GM23338 (cell line): ENCODE results near the gene MYCN. TPM values are rescaled to one million over a fixed set of nuclear protein-coding genes. Genes with fewer than 3 reads are reported as not detected.

Experiments
- ATAC-seq: fragments of 200-7000 bp; cut with Tn5 transposase; 3 replicates; pipeline ENCODE4 v1.9.1; 2020
- DNase-seq: peaks from one replicate; pipeline ENCODE4 v3.0.0-alpha.2; 2015; ENCODE audit warnings: low spot score
- H2AFZ ChIP-seq: fragments of 200-600 bp; sonication (generic); 2 replicates; pipeline ENCODE4 v1.8.0; 2016; ENCODE audit warnings: antibody characterized with exemption, mild to moderate bottlenecking, moderate library complexity
- H3F3A ChIP-seq: fragments of 200-600 bp; sonication (generic); replicated peaks from 2 replicates; pipeline ENCODE4 v1.8.0; 2017; ENCODE audit warnings: antibody characterized with exemption, mixed run types, low read depth
- H3K27ac ChIP-seq: fragments of 200-600 bp; sonication (generic); 2 replicates; pipeline ENCODE4 v1.6.1; 2016; ENCODE audit warnings: low read depth
- H3K27me3 ChIP-seq: fragments of 200-600 bp; sonication (generic); 2 replicates; pipeline ENCODE4 v1.8.0; 2016; ENCODE audit warnings: mild to moderate bottlenecking, mixed run types, moderate library complexity; ENCODE audit not compliant: insufficient read depth
- H3K36me3 ChIP-seq: fragments of 200-600 bp; sonication (generic); 2 replicates; pipeline ENCODE4 v1.8.0; 2016; ENCODE audit warnings: mild to moderate bottlenecking; ENCODE audit not compliant: insufficient read depth
- H3K4me1 ChIP-seq: fragments of 200-600 bp; sonication (generic); 2 replicates; pipeline ENCODE4 v1.8.0; 2016; ENCODE audit warnings: mild to moderate bottlenecking, moderate library complexity; ENCODE audit not compliant: insufficient read depth
- H3K4me2 ChIP-seq: fragments of 200-600 bp; sonication (generic); 2 replicates; pipeline ENCODE4 v1.7.1; 2017; ENCODE audit warnings: mixed run types
- H3K4me3 ChIP-seq: fragments of 200-600 bp; sonication (generic); 2 replicates; pipeline ENCODE4 v1.6.1; 2016; ENCODE audit warnings: mixed run types
- H3K79me2 ChIP-seq: fragments of 200-600 bp; sonication (generic); replicated peaks from 2 replicates; pipeline ENCODE4 v1.8.0; 2017; ENCODE audit warnings: mild to moderate bottlenecking; ENCODE audit not compliant: insufficient read depth
- H3K9me2 ChIP-seq: fragments of 200-600 bp; sonication (generic); 2 replicates; pipeline ENCODE4 v1.8.0; 2017; ENCODE audit not compliant: insufficient read depth
- H4K20me1 ChIP-seq: fragments of 200-600 bp; sonication (generic); replicated peaks from 2 replicates; pipeline ENCODE4 v1.8.0; 2017; ENCODE audit warnings: mild to moderate bottlenecking; ENCODE audit not compliant: insufficient read depth
- H3K27ac Mint-ChIP-seq: 2 replicates; pipeline ENCODE4 v1.8.0; 2020; ENCODE audit warnings: inconsistent platforms, mild to moderate bottlenecking, moderate library complexity, mixed read lengths
- H3K27me3 Mint-ChIP-seq: 3 replicates; pipeline ENCODE4 v1.8.0; 2022; ENCODE audit warnings: low read depth, mild to moderate bottlenecking, moderate library complexity, mixed read lengths, inconsistent platforms; ENCODE audit not compliant: insufficient read depth, poor library complexity
- H3K36me3 Mint-ChIP-seq: 3 replicates; pipeline ENCODE4 v1.8.0; 2021; ENCODE audit warnings: low read depth, mild to moderate bottlenecking, inconsistent platforms, moderate library complexity, mixed read lengths
- H3K4me1 Mint-ChIP-seq: 3 replicates; pipeline ENCODE4 v1.8.0; 2020; ENCODE audit warnings: mild to moderate bottlenecking, inconsistent platforms, mixed read lengths
- H3K4me3 Mint-ChIP-seq: 3 replicates; pipeline ENCODE4 v1.8.0; 2021; ENCODE audit warnings: moderate library complexity, mild to moderate bottlenecking, inconsistent platforms, mixed read lengths
- H3K9me3 Mint-ChIP-seq: 3 replicates; pipeline ENCODE4 v1.8.0; 2020; ENCODE audit warnings: moderate library complexity, mild to moderate bottlenecking, inconsistent platforms, mixed read lengths
- CREB1 ChIP-seq: fragments of 250-450 bp; sonication (Bioruptor Pico); IDR thresholded peaks from 2 replicates; pipeline ENCODE4 v1.5.0; 2020; ENCODE audit warnings: low read depth, mild to moderate bottlenecking, moderate library complexity
- CTCF ChIP-seq, 2 experiments: fragments of 200-600 bp in 1 of 2; sonication (generic) in 1 of 2; conservative IDR thresholded peaks; 2 replicates each; pipeline versions ENCODE4 v1.5.1 to v1.6.1; 2016 to 2017; ENCODE audit warnings: antibody characterized with exemption in 2 of 2, low read depth in 2 of 2, mild to moderate bottlenecking in 2 of 2, moderate library complexity in 1 of 2
- ETS1 ChIP-seq: IDR thresholded peaks from 2 replicates; pipeline ENCODE4 v1.6.1; 2016; ENCODE audit warnings: antibody characterized with exemption
- JUNB ChIP-seq: IDR thresholded peaks from one replicate; pipeline ENCODE4 v1.6.1; 2016; ENCODE audit warnings: antibody characterized with exemption; ENCODE audit not compliant: unreplicated experiment
- NANOG ChIP-seq: IDR thresholded peaks from 2 replicates; pipeline ENCODE4 v1.6.1; 2016; ENCODE audit warnings: antibody characterized with exemption, borderline replicate concordance
- POLR2AphosphoS5 ChIP-seq: IDR thresholded peaks from 2 replicates; pipeline ENCODE4 v1.6.1; 2016; ENCODE audit warnings: antibody characterized with exemption, low read depth
- STAT1 ChIP-seq: IDR thresholded peaks from one replicate; pipeline ENCODE4 v1.6.1; 2016; ENCODE audit warnings: antibody characterized with exemption; ENCODE audit not compliant: unreplicated experiment
- ZNF114 ChIP-seq: fragments of 250-450 bp; sonication (Bioruptor Pico); IDR thresholded peaks from 2 replicates; pipeline ENCODE4 v1.5.0; 2020; ENCODE audit warnings: mild to moderate bottlenecking, moderate library complexity
- ZNF462 ChIP-seq: fragments of 250-450 bp; sonication (Bioruptor Pico); IDR thresholded peaks from 2 replicates; pipeline ENCODE4 v1.5.0; 2020; ENCODE audit warnings: mild to moderate bottlenecking, moderate library complexity
- polyA plus RNA-seq: library from polyadenylated mRNA; unstranded; fragments of >200 nt; fragmentation: Nextera tagmentation; extraction: Ambion mirVana; gene quantifications from 2 replicates; pipeline ENCODE4 v1.2.1, GENCODE V29; 2016
- total RNA-seq: library from RNA; depleted of rRNA; stranded (reverse); fragments of >200 nt; shearing (Covaris generic); gene quantifications from 2 replicates; pipeline ENCODE4 v1.2.3, GENCODE V29; 2014

MYCN gene
- total and polyA plus RNA-seq, 2 experiments from 2014 or later: 50.8 to 145 TPM

- Histone ChIP-seq H3F3A (no peaks in the 10 kb centered on the region), H3K27ac (no peak overlapping the region), H3K4me2 (no peak overlapping the region), H3K9me2 (no peaks in the 10 kb centered on the region), H3K79me2 (no peaks in the 10 kb centered on the region), H3K27me3 (no peaks in the 10 kb centered on the region), H2AFZ (no peak overlapping the region), H4K20me1 (no peaks in the 10 kb centered on the region), H3K36me3 (no peaks in the 10 kb centered on the region), H3K4me3 (no peak overlapping the region), H3K4me1 (no peaks in the 10 kb centered on the region)
- Mint-ChIP-seq H3K4me1 (no peaks in the 10 kb centered on the region), H3K9me3 (peaks cover 5% of the 10 kb centered on the region), H3K4me3 (no peak overlapping the region), H3K27me3 (peaks cover 3% of the 10 kb centered on the region), H3K36me3 (0 out of 3 replicates have a peak, but pooled peaks cover 3% of the 10 kb centered on the region), H3K27ac (no peak overlapping the region)
- no peak for DNase-seq
- no peak for TF ChIP-seq STAT1
- no peak for TF ChIP-seq ETS1
- no peak for TF ChIP-seq ZNF114 (CRISPR knock-in tag)
- TF ChIP-seq CREB1 (CRISPR knock-in tag): no peak
- no peak for TF ChIP-seq POLR2AphosphoS5
- no peak for TF ChIP-seq CTCF (conservative IDR thresholded peaks at IDR 0.05; ENCODE audit: low read depth in 2 of 2)
- no peak for TF ChIP-seq JUNB
- ATAC-seq: no peak
Observed at GRCh38 chr2:15905267-15905645, 35.1 kb upstream of the MYCN start.

GRCh38 chr2:15905986-15906491 is 34.3 kb upstream of the MYCN start:
- Mint-ChIP-seq H3K36me3 (0 out of 3 replicates have a peak, but pooled peaks cover 3% of the 10 kb centered on the region), H3K4me3 (no peak overlapping the region), H3K4me1 (no peaks in the 10 kb centered on the region), H3K9me3 (peaks cover 5% of the 10 kb centered on the region), H3K27ac (no peak overlapping the region), H3K27me3 (peaks cover 6% of the 10 kb centered on the region)
- Histone ChIP-seq H3K4me2 (no peak overlapping the region), H3K27me3 (no peaks in the 10 kb centered on the region), H3F3A (no peaks in the 10 kb centered on the region), H3K27ac (no peak overlapping the region), H3K36me3 (no peaks in the 10 kb centered on the region), H4K20me1 (no peaks in the 10 kb centered on the region), H2AFZ (no peak overlapping the region), H3K9me2 (no peaks in the 10 kb centered on the region), H3K79me2 (no peaks in the 10 kb centered on the region), H3K4me1 (no peaks in the 10 kb centered on the region), H3K4me3 (no peak overlapping the region)
- DNase-seq (no peak), ATAC-seq (no peak)
- TF ChIP-seq JUNB: no peak
- no peak for TF ChIP-seq ZNF462 (CRISPR knock-in tag)
- TF ChIP-seq CREB1 (CRISPR knock-in tag): no peak
- no peak for TF ChIP-seq NANOG
- TF ChIP-seq ZNF114 (CRISPR knock-in tag): no peak
